ENCODE results near the gene ACSL1. TPM values are rescaled to one million over a fixed set of nuclear protein-coding genes. Genes with fewer than 3 reads are reported as not detected.

Gene ACSL1
- total RNA-seq, 1 donor from 2014 or later, result 42.9 TPM

DNA sequence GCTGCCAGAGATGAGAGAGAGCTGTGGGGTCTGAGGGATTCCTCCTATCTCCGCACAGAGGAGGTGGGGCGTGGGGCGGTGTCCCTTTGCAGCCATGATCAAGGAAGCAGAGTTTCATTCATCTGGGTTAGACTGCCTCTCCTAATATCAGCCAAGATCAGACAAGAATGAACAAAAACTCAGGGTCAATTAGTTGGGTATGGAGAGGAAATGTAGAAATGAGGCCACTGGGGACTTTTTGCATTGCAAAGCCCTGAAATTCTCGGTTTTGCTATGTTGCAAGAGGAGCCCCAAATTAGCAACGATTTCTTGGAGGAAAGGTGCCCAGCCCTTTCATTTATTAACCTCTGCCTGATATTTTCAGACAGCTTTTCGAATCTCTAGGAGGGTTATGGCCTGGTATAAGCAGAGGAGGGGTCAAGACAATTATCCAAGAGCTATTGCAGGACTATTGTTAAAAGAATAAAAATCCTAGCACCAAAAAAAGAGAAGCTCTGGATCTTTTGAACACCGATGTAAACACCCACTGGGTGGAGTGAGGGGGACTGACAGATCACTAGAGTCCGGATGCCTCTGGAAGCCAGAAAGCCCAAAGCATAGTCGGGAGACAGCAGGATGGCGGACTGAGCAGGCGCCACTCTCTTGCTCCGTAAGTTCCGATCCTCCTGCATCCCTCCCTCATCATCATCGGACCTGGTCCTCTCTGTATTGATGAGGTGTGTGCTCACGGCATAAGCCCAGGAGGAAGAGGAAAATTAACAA, 34.4 kb upstream of the ACSL1 start:
- no peak for DNase-seq (ENCODE audit: low read depth)

GRCh38 chr4:184857441-184858121, 31.8 kb upstream of the ACSL1 start:
- TF ChIP-seq, protein P1, sequence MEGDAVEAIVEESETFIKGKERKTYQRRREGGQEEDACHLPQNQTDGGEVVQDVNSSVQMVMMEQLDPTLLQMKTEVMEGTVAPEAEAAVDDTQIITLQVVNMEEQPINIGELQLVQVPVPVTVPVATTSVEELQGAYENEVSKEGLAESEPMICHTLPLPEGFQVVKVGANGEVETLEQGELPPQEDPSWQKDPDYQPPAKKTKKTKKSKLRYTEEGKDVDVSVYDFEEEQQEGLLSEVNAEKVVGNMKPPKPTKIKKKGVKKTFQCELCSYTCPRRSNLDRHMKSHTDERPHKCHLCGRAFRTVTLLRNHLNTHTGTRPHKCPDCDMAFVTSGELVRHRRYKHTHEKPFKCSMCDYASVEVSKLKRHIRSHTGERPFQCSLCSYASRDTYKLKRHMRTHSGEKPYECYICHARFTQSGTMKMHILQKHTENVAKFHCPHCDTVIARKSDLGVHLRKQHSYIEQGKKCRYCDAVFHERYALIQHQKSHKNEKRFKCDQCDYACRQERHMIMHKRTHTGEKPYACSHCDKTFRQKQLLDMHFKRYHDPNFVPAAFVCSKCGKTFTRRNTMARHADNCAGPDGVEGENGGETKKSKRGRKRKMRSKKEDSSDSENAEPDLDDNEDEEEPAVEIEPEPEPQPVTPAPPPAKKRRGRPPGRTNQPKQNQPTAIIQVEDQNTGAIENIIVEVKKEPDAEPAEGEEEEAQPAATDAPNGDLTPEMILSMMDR (IDR thresholded peaks at IDR 0.05; ENCODE audit: insufficient read depth, low read length, poor library complexity, severe bottlenecking), result no peak
- H3K36me3 ChIP-seq (ENCODE audit: control insufficient read depth, insufficient read depth, low read length), result no peaks in the 10 kb centered on the region
- H3K4me3 ChIP-seq (ENCODE audit: low read depth, low read length), result no peak overlapping the region
- DNase-seq (ENCODE audit: low read depth), result no peak
- H3K27me3 ChIP-seq (ENCODE audit: control insufficient read depth, insufficient read depth, low read length), result no peaks in the 10 kb centered on the region

More for the DNA sequence above, 34.4 kb upstream of the ACSL1 start:
- H3K36me3 ChIP-seq (ENCODE audit: control insufficient read depth, insufficient read depth, low read length), result no peaks in the 10 kb centered on the region
- H3K27me3 ChIP-seq (ENCODE audit: control insufficient read depth, insufficient read depth, low read length), result no peaks in the 10 kb centered on the region
- TF ChIP-seq, protein P1 (IDR thresholded peaks at IDR 0.05; ENCODE audit: insufficient read depth, low read length, poor library complexity, severe bottlenecking), result no peak
- no peak overlapping the region for H3K4me3 ChIP-seq (ENCODE audit: low read depth, low read length)

DNA sequence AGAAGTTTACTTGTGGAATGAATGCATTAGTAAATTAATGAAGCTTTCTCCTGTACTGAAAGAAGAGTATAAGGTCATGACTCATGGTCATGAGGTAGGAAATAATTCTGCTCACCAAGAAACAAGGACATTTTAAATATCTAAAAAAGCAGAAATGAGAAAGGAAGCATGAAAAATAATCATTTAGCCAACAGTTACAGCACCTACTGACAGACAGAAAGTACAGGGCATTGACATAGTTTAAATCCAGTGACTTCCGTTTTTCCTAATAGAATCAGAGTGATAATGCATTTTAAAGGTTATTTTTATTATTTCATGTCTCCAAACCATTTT, 30.5 kb upstream of the ACSL1 start:
- H3K4me3 ChIP-seq (ENCODE audit: low read depth, low read length), result no peak overlapping the region
- H3K27me3 ChIP-seq (ENCODE audit: control insufficient read depth, insufficient read depth, low read length), result no peaks in the 10 kb centered on the region
- TF ChIP-seq, protein P1 (IDR thresholded peaks at IDR 0.05; ENCODE audit: insufficient read depth, low read length, poor library complexity, severe bottlenecking), result no peak
- DNase-seq (ENCODE audit: low read depth), result no peak
- H3K36me3 ChIP-seq (ENCODE audit: control insufficient read depth, insufficient read depth, low read length), result no peaks in the 10 kb centered on the region

DNA sequence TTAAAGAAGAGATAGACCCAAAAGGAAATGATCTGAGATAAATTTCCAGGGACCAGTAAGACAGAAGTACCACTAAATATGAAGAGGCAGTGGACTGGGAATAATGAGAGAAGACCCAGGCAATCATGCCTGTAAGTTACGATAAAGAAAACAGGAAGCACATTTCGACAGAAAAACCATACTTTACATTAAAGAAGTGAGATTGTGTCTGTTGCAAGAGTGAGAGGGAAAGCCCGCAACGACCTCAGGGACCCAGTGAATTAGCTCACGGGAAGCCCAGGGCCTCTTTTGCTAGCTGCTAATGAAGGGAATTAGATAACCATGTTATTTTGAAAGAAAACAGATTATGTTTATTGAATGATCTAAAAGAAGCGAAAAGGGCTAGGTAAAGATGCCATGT, 28.9 kb upstream of the ACSL1 start:
- TF ChIP-seq, protein P1 (IDR thresholded peaks at IDR 0.05; ENCODE audit: insufficient read depth, low read length, poor library complexity, severe bottlenecking), result no peak
- Histone ChIP-seq H3K36me3 (ENCODE audit: control insufficient read depth, insufficient read depth, low read length) (no peaks in the 10 kb centered on the region), H3K4me3 (ENCODE audit: low read depth, low read length) (no peak overlapping the region), H3K27me3 (ENCODE audit: control insufficient read depth, insufficient read depth, low read length) (peaks cover 2% of the 10 kb centered on the region)
- no peak for DNase-seq (ENCODE audit: low read depth)

DNA sequence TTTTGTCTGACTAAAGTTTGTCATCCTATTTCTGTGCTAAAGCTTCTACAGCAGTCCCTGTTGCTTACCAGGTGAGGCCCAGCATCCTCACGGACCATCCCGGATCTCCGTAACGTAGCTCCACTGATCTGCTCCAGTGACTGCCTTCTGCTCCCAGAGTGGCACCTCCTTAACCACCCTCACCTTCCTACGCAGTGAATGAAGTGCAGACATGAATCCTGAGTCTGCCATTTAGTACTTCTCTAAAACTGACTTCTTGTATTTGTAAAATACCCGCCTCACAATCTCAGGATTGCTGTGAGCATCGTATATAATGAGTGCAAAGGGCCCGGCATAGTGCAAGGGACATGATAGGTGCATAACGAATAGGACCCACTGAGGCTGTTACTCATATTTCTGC, 27.7 kb upstream of the ACSL1 start:
- Histone ChIP-seq H3K36me3 (ENCODE audit: control insufficient read depth, insufficient read depth, low read length) (no peaks in the 10 kb centered on the region), H3K27me3 (ENCODE audit: control insufficient read depth, insufficient read depth, low read length) (peaks cover 2% of the 10 kb centered on the region), H3K4me3 (ENCODE audit: low read depth, low read length) (no peak overlapping the region)
- no peak for DNase-seq (ENCODE audit: low read depth)
- TF ChIP-seq, protein P1 (IDR thresholded peaks at IDR 0.05; ENCODE audit: insufficient read depth, low read length, poor library complexity, severe bottlenecking), result no peak

Data from kidney epithelial cell (primary cell).